ENCODE data around the gene IL17C.

IL17C gene

DNA sequence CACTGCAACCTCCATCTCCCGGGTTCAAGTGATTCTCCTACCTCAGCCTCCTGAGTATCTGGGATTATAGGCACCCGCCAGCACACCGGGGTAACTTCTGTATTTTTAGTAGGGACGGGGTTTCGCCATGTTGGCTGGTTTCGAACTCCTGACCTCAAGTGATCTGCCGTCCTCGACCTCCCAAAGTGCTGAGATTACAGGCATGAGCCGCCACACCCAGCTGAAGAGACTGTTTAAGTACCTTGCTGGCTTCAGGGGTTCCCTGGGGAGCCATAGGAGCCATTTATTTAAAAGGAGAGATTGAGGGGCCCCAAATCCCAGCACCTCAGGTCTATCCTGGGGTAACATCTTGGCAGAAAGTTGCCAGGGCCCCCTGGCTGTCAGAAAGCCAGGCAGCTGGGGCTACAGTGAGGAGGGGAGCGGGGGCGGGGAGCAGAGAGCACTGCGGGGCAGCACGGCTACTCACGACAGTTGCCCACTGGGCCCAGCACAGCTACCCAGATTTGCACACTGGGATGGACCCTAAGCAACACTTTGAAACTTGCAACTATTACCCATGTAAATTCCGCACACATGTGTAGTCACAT, 46.3 kb downstream of the IL17C start:
- TF ChIP-seq CTCF (IDR thresholded peaks at IDR 0.05; ENCODE audit: extremely low read depth, missing control alignments), result no peak

GRCh38 chr16:88685156-88686061, 47.0 kb downstream of the IL17C start:
- peak; percentile 36 for TF ChIP-seq CTCF (IDR thresholded peaks at IDR 0.05; ENCODE audit: extremely low read depth, missing control alignments)
- no peak for DNase-seq (ENCODE audit: low spot score)

More for the DNA sequence above, 46.3 kb downstream of the IL17C start:
- no peak for DNase-seq (ENCODE audit: low spot score)

- no peak for TF ChIP-seq CTCF (IDR thresholded peaks at IDR 0.05; ENCODE audit: extremely low read depth, missing control alignments)
- no peak for DNase-seq (ENCODE audit: low spot score)
Measured at GRCh38 chr16:88686062-88686438, 47.7 kb downstream of the IL17C start.

- peak; percentile 98 for DNase-seq (ENCODE audit: low spot score)
- TF ChIP-seq CTCF (IDR thresholded peaks at IDR 0.05; ENCODE audit: extremely low read depth, missing control alignments), result no peak
Measured at GRCh38 chr16:88686439-88687253, 48.3 kb downstream of the IL17C start, which contains the start of gene SNAI3. SNAI3 (minus strand) TSS chr16:88686507; CDS start chr16:88686406, 101 bp downstream.

GRCh38 chr16:88687254-88687576, 48.8 kb downstream of the IL17C start:
- no peak for TF ChIP-seq CTCF (IDR thresholded peaks at IDR 0.05; ENCODE audit: extremely low read depth, missing control alignments)
- no peak for DNase-seq (ENCODE audit: low spot score)

- no peak for TF ChIP-seq CTCF (IDR thresholded peaks at IDR 0.05; ENCODE audit: extremely low read depth, missing control alignments)
- DNase-seq (ENCODE audit: low spot score), result no peak
Measured at GRCh38 chr16:88687676-88688012, 49.3 kb downstream of the IL17C start.
